T-helper 1 cell treated with Interleukin-12 subunit alpha and Interleukin-12 subunit beta and Interleukin-4 antibody, amounts not matched to agents 30 ng/mL and 1 ng/mL, for 36 hours (primary cell): Measurements from ENCODE around the gene LIN37. TPM values are rescaled to one million over a fixed set of nuclear protein-coding genes. Genes with fewer than 3 reads are reported as not detected.

Experiments used
- intact Hi-C: fragments of 100-400 bp; cut with micrococcal nuclease; formaldehyde crosslinking; loops from one replicate; pipeline ENCODE4 v1.15.1; 2024
- total RNA-seq: library from RNA; stranded (reverse); gene quantifications from 2 replicates; pipeline ENCODE4 v1.2.3, GENCODE V29; 2022

LIN37 gene
- total RNA-seq, 1 donor from 2014 or later: 15.0 TPM

DNA sequence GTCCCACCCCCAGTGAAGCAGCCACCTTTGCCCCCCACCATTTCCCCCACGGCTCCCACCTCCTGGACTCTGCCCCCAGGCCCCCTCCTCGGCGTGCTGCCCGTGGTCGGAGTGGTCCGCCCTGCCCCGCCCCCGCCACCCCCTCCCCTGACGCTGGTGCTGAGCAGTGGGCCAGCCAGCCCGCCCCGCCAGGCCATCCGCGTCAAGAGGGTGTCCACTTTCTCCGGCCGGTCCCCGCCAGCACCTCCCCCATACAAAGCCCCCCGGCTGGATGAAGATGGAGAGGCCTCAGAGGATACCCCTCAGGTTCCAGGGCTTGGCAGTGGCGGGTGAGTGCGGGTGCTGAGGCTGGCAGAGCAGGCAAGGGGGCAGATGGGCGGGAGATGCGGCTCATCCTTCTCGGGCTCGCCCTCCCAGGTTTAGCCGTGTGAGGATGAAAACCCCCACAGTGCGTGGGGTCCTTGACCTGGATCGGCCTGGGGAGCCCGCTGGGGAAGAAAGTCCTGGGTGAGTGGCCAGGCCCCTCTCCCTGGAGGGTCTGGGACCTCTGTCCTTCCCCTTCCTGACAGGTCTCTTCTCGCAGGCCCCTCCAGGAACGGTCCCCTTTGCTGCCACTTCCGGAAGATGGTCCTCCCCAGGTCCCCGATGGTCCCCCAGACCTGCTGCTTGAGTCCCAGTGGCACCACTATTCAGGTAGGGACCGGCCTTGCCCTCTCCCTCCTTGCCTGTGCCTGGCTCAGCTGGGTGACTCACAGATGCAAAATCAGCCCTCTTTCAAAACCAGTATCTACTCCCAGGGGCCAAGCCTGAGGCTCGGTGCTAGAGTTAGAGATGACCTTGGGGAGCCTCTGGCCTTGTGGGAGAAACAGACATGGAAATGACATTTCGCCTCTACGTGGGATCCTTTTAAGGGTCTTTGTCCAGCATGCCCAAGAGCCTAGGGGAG is 14.9 kb upstream of the LIN37 start:
- intact Hi-C loops: no loop called here

DNA sequence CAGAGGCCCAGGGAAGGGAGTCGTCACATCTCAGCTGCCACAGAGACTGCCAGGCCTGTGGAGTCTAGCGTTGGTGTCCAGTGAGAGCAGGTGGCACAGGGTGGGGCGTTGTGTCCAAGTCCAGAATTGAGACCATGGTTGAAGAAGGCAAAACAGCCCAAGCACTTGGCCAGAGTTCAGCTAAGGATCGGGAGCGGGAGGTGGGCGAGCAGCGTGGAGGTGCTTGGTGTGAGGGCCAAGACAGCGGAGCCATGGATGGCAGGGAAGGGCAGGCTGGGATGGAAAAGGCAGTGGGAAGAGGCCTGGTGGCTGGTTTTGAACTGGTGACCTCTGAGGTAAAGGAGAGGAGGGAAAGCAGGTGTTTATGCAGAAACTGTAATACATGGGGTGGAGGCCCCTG is 14.1 kb upstream of the LIN37 start:
- intact Hi-C loops: no loop called here

- intact Hi-C loops: no loop called here
These were observed 13.5 kb upstream of the LIN37 start for GRCh38 chr19:35734889-35735288.

DNA sequence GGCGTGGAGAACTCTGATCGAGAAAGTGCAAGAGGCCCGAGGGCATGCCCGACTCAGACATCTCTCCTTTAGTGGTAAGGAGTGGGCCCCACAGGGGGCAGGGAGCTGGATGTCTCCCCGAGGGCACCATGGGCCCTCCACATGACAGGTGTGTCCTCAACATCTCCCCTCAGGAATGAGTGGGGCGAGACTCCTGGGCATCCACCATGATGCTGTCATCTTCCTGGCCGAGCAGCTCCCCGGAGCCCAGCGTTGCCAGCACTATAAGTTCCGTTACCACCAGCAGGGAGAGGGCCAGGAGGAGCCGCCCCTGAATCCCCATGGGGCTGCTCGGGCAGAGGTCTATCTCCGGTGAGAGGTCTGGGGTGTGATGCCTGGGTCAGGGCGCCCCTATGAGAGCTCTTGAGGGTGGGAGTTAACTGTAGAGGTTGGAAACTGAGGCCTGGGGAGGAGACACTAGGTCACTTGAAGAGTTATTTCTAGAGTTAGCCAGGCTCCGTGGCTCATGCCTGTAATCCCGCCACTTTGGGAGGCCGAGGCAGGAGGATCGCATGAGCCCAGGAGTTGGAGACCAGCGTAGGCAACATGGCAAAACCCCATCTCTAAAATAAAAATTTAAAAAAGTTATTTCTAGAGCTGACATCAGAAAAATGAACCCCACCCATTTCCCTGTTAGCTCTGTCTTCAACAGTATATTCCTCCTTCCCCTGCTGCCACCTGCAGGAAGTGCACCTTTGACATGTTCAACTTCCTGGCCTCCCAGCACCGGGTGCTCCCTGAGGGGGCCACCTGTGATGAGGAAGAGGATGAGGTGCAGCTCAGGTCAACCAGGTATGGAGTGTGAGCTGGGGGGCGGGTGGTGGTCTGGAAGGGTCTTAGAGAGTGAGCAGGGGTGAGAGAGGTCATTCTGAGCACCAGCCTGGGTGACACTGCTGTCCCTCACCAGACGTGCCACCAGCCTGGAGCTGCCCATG is 11.2 kb upstream of the LIN37 start:
- intact Hi-C loops: no loop called here

DNA sequence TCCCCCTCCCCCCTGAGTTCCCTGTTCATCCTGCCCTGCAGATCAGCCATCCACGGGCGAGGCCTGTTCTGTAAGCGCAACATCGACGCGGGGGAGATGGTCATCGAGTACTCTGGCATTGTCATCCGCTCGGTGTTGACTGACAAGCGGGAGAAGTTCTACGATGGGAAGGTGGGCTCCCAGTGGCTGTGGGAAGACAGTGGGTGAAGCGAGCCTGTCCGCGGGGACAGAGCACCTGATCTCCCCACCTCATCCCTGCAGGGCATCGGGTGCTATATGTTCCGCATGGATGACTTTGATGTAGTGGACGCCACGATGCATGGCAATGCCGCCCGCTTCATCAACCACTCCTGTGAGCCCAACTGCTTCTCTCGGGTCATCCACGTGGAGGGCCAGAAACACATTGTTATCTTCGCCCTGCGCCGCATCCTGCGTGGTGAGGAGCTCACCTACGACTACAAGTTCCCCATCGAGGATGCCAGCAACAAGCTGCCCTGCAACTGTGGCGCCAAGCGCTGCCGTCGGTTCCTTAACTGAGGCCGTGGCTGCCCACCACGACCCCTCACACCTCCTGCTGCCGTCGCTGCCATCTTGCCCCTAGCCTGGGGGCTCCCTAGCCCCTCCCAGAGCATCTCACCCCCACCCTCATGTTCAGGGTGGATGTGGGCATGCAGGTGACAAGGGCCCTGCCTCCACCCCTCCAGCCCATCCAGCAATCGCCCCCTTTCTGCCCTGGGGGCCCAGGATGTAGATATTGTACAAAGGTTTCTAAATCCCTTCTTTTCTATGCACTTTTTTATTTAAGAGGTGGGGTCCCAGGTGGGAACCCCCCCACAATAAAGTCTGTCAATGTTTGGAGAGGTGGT is 10.1 kb upstream of the LIN37 start:
- intact Hi-C loops: no loop called here

DNA sequence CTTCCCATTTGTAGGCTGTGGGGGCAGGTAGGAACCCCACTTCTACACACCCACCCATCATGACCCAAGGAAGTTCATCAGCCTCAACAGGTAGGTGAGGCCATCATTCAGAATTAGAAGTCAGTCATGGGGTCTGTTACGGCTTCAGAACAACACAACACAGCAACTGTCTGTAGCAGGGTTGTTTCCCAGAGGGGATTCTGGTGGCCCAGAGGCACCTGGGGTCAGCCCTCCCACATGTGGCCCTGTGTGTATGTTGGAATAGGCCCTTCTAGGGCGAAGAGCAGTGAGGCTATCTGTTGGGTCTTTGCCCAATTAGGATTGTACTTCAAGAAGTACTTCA is 9.5 kb upstream of the LIN37 start:
- intact Hi-C loops: no loop called here

DNA sequence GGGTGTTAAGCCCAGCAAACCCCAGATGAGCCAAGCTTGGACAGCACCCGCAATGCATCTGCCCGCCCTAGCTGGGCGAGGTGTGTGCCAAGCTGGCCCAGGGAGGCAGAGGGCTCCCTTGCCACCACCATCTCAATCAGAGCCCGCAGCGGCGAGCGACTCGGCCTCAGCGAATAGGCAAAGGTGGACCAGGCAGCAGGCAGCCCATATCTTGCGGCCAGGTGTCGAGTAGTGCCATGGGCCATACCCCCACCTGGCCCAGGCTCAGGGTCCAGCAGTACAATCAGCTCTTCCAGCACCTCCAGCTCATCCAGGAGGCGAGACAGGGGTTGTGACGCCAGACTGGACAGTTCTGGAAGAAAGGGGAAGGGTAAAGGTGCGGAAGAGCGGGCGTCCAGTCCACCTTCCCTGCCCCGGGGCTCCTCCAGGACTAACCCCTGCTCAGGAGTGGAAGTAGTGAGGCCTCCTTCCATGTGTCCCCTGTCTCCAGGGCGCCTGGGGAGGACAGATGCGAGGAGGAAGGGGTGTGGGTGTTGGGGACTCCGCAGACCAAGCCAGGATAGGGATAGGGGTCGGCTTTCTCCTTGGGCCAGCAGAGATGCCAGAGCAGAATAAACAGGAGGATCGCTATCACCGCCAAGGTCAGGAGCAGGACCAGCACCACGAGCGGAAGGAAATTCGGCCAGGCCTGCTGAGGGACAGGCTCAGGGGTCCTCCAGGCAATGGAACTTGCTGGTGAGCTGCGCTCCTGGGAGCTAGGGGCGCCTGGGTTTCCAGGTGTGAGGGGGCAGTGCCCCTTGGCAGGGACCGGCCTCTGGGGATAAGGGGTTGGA is 8.9 kb upstream of the LIN37 start:
- intact Hi-C loops: loop anchor here (1.0 to 10.0 kb wide), 12 partner anchors 9 to 1635 kb away; partner anchors contain the start of genes ARHGAP33, COX6B1, LIN37 and PROSER3

- intact Hi-C loops: loop anchor here (1.0 to 10.0 kb wide), 12 partner anchors 8 to 1635 kb away; partner anchors contain the start of genes ARHGAP33, COX6B1, LIN37 and PROSER3
These were observed 8.3 kb upstream of the LIN37 start for GRCh38 chr19:35740108-35740422.

- intact Hi-C loops: loop anchor here (1.0 to 10.0 kb wide), 12 partner anchors 8 to 1634 kb away; partner anchors contain the start of genes ARHGAP33, COX6B1, LIN37 and PROSER3
These were observed 7.8 kb upstream of the LIN37 start for GRCh38 chr19:35740423-35741202.

- intact Hi-C loops: loop anchor here (10.0 kb wide), 2 partner anchors 1034 to 1634 kb away; partner anchors contain the start of genes ZNF527 and ZNF850
These were observed 7.2 kb upstream of the LIN37 start for GRCh38 chr19:35741203-35741515.

DNA sequence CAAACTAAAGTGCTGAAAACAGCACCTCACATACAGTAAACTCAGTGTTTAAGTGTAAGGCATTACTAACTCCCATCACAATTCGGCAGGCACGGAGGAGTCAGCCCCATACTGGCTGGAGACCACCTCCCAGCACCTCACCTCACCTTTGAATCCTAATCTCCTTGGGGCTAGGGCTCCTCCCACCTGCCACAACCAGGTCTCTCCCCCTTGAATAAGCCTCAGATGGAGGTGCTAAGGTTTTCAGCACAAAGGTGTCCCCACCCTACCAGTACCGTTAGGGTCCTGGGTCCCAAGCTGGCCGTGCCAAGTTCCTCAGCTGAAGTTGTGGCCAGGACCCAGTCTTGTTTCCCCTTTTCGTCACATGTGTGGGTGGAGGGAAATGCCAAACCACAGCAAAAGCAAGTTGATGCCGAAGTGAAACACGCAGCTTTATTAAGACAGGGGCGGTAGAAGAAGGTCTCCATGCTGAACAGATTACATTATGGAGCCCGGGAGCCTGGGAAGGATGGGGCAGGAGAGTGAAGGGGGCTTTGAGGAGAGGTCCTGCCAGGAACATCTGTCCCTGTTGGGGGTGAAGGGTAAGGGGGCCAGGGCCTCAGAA is 6.2 kb upstream of the LIN37 start, which contains the start of gene IGFLR1:
Gene IGFLR1, minus strand, starts transcription at position 332 of the 604 bp plus-strand sequence. CDS start 1,272 bp downstream, outside the sequence.
- intact Hi-C loops: loop anchor here (10.0 kb wide), 2 partner anchors 1033 to 1633 kb away; partner anchors contain the start of genes ZNF527 and ZNF850

GRCh38 chr19:35743640-35744429 is 4.5 kb upstream of the LIN37 start:
- intact Hi-C loops: loop anchor here (1.0 to 10.0 kb wide), 8 partner anchors 27 to 1631 kb away; partner anchors contain the start of genes ARHGAP33, HAUS5, TMEM147 and ZNF527

- intact Hi-C loops: loop anchor here (1.0 to 10.0 kb wide), 13 partner anchors 28 to 1630 kb away; partner anchors contain the start of genes ARHGAP33, HAUS5, SCGB2B2 and TMEM147
These were observed 3.7 kb upstream of the LIN37 start for GRCh38 chr19:35744430-35745327.

DNA sequence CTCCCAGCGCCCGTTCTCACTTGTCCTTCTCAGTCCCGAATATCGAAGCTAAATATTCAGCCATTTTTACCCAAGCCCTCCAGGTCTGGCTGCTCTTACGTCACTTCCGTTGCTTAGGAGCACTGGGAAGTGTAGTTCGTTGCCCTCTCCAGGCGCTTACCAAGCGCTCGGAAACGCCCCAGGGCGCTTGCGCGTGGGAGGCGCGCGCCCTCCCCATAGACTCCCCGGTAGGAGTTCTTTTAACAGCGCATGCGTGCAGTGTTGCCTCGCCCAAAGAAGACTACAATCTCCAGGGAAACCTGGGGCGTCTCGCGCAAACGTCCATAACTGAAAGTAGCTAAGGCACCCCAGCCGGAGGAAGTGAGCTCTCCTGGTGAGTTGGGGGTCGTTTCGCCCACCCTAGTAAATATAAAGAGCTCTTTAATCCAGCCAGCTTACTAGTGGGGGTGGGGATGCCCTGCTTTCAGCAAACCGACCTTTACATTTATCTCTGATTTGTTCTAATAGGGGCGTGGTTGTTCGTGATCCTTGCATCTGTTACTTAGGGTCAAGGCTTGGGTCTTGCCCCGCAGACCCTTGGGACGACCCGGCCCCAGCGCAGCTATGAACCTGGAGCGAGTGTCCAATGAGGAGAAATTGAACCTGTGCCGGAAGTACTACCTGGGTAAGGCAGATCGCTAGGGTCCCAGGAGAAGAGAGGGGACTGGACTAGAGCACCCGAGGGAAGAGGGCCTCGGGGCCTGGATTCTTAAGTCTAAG is 2.9 kb upstream of the LIN37 start, which contains the start of the genes PSENEN and U2AF1L4:
Gene PSENEN, plus strand, starts transcription at position 324 of the 759 bp plus-strand sequence. Its CDS starts 280 bp downstream, at position 604.
Gene U2AF1L4, minus strand, starts transcription at position 91 of the 759 bp plus-strand sequence. Its CDS starts 27 bp downstream, at position 64.
- intact Hi-C loops: loop anchor here (1.0 to 10.0 kb wide), 12 partner anchors 29 to 1629 kb away; partner anchors contain the start of genes ARHGAP33, SCGB2B2, TMEM147 and ZNF302

DNA sequence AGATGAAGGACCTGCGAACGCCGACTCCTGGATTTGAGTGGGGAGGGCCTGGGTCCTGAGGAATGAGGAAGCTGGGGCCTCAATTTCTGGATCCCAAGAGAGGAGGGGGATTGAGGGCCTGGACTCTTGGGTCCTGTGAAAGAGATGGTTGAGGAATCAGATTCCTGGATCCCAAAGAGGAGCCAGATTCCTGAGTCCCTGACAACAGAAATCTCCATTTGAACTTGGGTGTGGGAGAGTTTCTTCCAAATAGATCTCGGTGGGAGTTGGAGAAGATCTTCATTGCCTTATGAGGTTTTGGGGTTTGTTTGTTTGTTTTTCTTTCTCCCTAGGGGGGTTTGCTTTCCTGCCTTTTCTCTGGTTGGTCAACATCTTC is 2.3 kb upstream of the LIN37 start:
- intact Hi-C loops: loop anchor here (5.0 to 10.0 kb wide), 3 partner anchors 1029 to 1629 kb away; partner anchors contain the start of genes SCGB2B2, ZNF302, ZNF527 and ZNF850
